Thyroid gland (tissue), 4 donors: Measurements from ENCODE around the gene AGAP2. TPM values are rescaled to one million over a fixed set of nuclear protein-coding genes. Genes with fewer than 3 reads are reported as not detected.
A peak's percentile ranks its signal among the peaks of the same experiment; 100 is the strongest.

Source experiments
- DNase-seq, 2 donors: peaks; one replicate each; pipeline ENCODE4 v3.0.0-alpha.2; 2019
- H3K27ac ChIP-seq, 3 donors: fragments of 200-600 bp; sonication (generic); 1 replicate in 2 of 3; 2 replicates in 1 of 3; pipeline ENCODE4 v1.5.1; 2016 to 2019; ENCODE audit warnings: mild to moderate bottlenecking in 1 of 3, moderate library complexity in 1 of 3
- H3K27me3 ChIP-seq: fragments of 200-600 bp; sonication (generic); one replicate; pipeline ENCODE4 v1.5.1; 2019
- H3K36me3 ChIP-seq, 2 donors: fragments of 200-600 bp; sonication (generic); one replicate each; pipeline ENCODE4 v1.5.1; 2016 to 2019
- H3K4me1 ChIP-seq, 2 donors: fragments of 200-600 bp; sonication (generic); one replicate each; pipeline ENCODE4 v1.5.1; 2017 to 2019
- H3K4me3 ChIP-seq, 3 donors: fragments of 200-600 bp; sonication (generic); replicated peaks in 1 of 3; 1 replicate in 2 of 3; 2 replicates in 1 of 3; pipeline ENCODE4 v1.5.1; 2016; ENCODE audit warnings: mild to moderate bottlenecking in 1 of 3
- H3K9me3 ChIP-seq: fragments of 200-600 bp; sonication (generic); one replicate; pipeline ENCODE4 v1.5.1; 2017
- CTCF ChIP-seq, 6 experiments: fragments of 200-600 bp in 3 of 6; fragments of 450-650 bp in 3 of 6; sonication (generic) in 3 of 6; IDR thresholded peaks; one replicate each; pipeline ENCODE4 v1.5.1; 2016 to 2019; ENCODE audit warnings: antibody characterized with exemption in 6 of 6, mild to moderate bottlenecking in 2 of 6, inconsistent platforms in 1 of 6, moderate library complexity in 1 of 6
- POLR2A ChIP-seq, 2 donors: fragments of 450-650 bp; IDR thresholded peaks; one replicate each; pipeline ENCODE4 v1.6.1; 2017; ENCODE audit warnings: antibody characterized with exemption in 2 of 2, mild to moderate bottlenecking in 2 of 2, moderate library complexity in 1 of 2
- whole genome bisulfite sequencing, 2 donors: methylation state at CpG; one replicate each; pipeline ENCODE4 v1.1.5; 2017; 5-methylcytosine and 5-hydroxymethylcytosine counted together
- intact Hi-C: fragments of 100-400 bp; cut with DNase I; formaldehyde crosslinking; loops from one replicate; pipeline ENCODE4 v1.15.1; 2023
- total RNA-seq, 4 donors: library from RNA; depleted of rRNA; stranded (reverse); fragments of >200 nt; gene quantifications; one replicate each; pipeline ENCODE4 v1.2.3, GENCODE V29; 2016

The AGAP2 gene
- total RNA-seq, 4 donors from 2014 or later, result 0.45 to 1.3 (median 0.80) TPM

- no peaks in the 10 kb centered on the region for H3K9me3 ChIP-seq
- no peak overlapping the region for H3K27ac ChIP-seq
- H3K4me3 ChIP-seq, result no peak overlapping the region
- no peak for TF ChIP-seq POLR2A (IDR thresholded peaks at IDR 0.05)
- no peak for TF ChIP-seq CTCF (IDR thresholded peaks at IDR 0.05)
- H3K36me3 ChIP-seq, result no peaks in the 10 kb centered on the region
- intact Hi-C loops, result no loop called here
- WGBS, 2 donors, result 76 to 79% methylated on average over 13 of the region's 13 CpGs
- H3K4me1 ChIP-seq, result peaks cover 9 to 26% of the 10 kb centered on the region in 2 donors
- no peak for DNase-seq
- peaks cover 3% of the 10 kb centered on the region for H3K27me3 ChIP-seq
Measured at GRCh38 chr12:57730336-57731067, 8.0 kb downstream of the AGAP2 start.

GRCh38 chr12:57729321-57729844 lies 9.2 kb downstream of the AGAP2 start:
- no peak for DNase-seq
- intact Hi-C loops, result no loop called here
- 47 to 49% methylated on average over 5 of the region's 5 CpGs for WGBS, 2 donors
- H3K4me1 ChIP-seq, result peaks cover 9 to 24% of the 10 kb centered on the region in 2 donors
- H3K27me3 ChIP-seq, result no peaks in the 10 kb centered on the region
- TF ChIP-seq CTCF (IDR thresholded peaks at IDR 0.05), result no peak
- no peak for TF ChIP-seq POLR2A (IDR thresholded peaks at IDR 0.05)
- H3K4me3 ChIP-seq, result no peak overlapping the region
- no peaks in the 10 kb centered on the region for H3K36me3 ChIP-seq
- no peaks in the 10 kb centered on the region for H3K9me3 ChIP-seq
- H3K27ac ChIP-seq, result no peak overlapping the region

DNA sequence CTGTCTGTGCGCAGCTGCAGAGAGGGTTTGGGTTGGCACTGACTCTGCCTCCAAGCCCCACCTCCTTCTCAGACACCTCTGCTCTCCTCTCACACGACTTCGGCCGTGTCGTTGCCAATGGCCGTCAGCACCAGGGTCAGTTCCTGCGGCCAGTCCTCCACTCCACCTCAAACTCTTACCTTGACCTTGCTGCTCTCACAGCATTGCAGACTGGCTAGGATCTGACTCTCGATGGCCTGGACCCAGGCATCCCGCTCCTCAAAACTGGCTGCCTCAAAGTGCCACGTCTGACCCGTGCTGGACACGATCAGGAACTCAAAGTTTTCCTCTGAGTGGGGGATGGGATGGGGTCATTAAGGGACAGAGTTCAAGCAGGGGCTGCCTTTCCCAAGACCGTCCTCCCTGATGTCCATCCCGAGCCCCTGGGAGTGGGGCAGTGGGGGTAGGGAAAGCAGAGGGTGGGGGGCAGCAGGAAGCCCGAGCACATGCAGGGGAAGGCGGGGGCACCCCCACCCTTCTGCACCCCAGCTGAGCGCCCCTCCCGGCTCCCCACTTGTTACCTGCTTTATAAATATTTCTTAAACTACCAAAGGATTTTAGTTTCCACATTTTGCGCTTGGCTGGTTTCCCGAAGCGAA lies 10.7 kb downstream of the AGAP2 start:
- no peak overlapping the region for H3K27ac ChIP-seq
- WGBS, 2 donors, result 38 to 45% methylated on average over 20 to 21 of the region's 21 CpGs
- no peak for TF ChIP-seq POLR2A (IDR thresholded peaks at IDR 0.05)
- no peak for TF ChIP-seq CTCF (IDR thresholded peaks at IDR 0.05)
- DNase-seq, result peak; percentile 60
- H3K9me3 ChIP-seq, result no peaks in the 10 kb centered on the region
- H3K27me3 ChIP-seq, result no peaks in the 10 kb centered on the region
- H3K4me3 ChIP-seq, result no peak overlapping the region
- no peaks in the 10 kb centered on the region for H3K36me3 ChIP-seq
- H3K4me1 ChIP-seq, result peaks cover 9 to 24% of the 10 kb centered on the region in 2 donors
- intact Hi-C loops, result no loop called here

- peaks cover 9 to 24% of the 10 kb centered on the region in 2 donors for H3K4me1 ChIP-seq
- H3K9me3 ChIP-seq, result no peaks in the 10 kb centered on the region
- H3K4me3 ChIP-seq, result peak overlapping the region in 2 of 3 donors; percentile 12 to 42
- H3K27ac ChIP-seq, result no peak overlapping the region
- 9 to 35% methylated on average over 14 to 32 of the region's 76 CpGs for WGBS, 2 donors
- no peaks in the 10 kb centered on the region for H3K27me3 ChIP-seq
- intact Hi-C loops, result no loop called here
- no peaks in the 10 kb centered on the region for H3K36me3 ChIP-seq
- peak; percentile 70 to 79 for DNase-seq
- no peak for TF ChIP-seq POLR2A (IDR thresholded peaks at IDR 0.05)
- peak in 1 of 6 experiments; percentile 3 for TF ChIP-seq CTCF (IDR thresholded peaks at IDR 0.05)
Measured at GRCh38 chr12:57726884-57727757, 11.4 kb downstream of the AGAP2 start.
